Measurements from ENCODE around the gene TH.

The TH gene

GRCh38 chr11:2166091-2166851 lies 5.3 kb downstream of the TH start:
- TF ChIP-seq CTCF (IDR thresholded peaks at IDR 0.05; ENCODE audit: low read depth, low read length, missing control alignments): peak; percentile 60
- no peak overlapping the region for H3K4me3 ChIP-seq (ENCODE audit: low read depth, low read length)
- in situ Hi-C loops (cut with HindIII; ENCODE audit: low pct_ligation_motif_present, low sequenced_read_pairs): no loop called here
- no peaks in the 10 kb centered on the region for H3K36me3 ChIP-seq (replicated peaks)
- peaks cover 8% of the 10 kb centered on the region for H3K27me3 ChIP-seq (replicated peaks)
- H3K27ac ChIP-seq: no peak overlapping the region
- DNase-seq: no peak

GRCh38 chr11:2165571-2165970 lies 6.0 kb downstream of the TH start:
- Histone ChIP-seq H3K27me3 (replicated peaks) (peaks cover 8% of the 10 kb centered on the region), H3K36me3 (replicated peaks) (no peaks in the 10 kb centered on the region), H3K4me3 (ENCODE audit: low read depth, low read length) (no peak overlapping the region), H3K27ac (no peak overlapping the region)
- DNase-seq: no peak
- in situ Hi-C loops (cut with HindIII; ENCODE audit: low pct_ligation_motif_present, low sequenced_read_pairs): no loop called here
- TF ChIP-seq CTCF (IDR thresholded peaks at IDR 0.05; ENCODE audit: low read depth, low read length, missing control alignments): no peak

- no peaks in the 10 kb centered on the region for H3K36me3 ChIP-seq (replicated peaks)
- DNase-seq: no peak
- in situ Hi-C loops (cut with HindIII; ENCODE audit: low pct_ligation_motif_present, low sequenced_read_pairs): no loop called here
- no peak for TF ChIP-seq CTCF (IDR thresholded peaks at IDR 0.05; ENCODE audit: low read depth, low read length, missing control alignments)
- H3K27me3 ChIP-seq (replicated peaks): peaks cover 8% of the 10 kb centered on the region
- no peak overlapping the region for H3K27ac ChIP-seq
- H3K4me3 ChIP-seq (ENCODE audit: low read depth, low read length): no peak overlapping the region
These were observed 6.6 kb downstream of the TH start for GRCh38 chr11:2164861-2165555.

- Histone ChIP-seq H3K27me3 (replicated peaks) (peaks cover 9% of the 10 kb centered on the region), H3K36me3 (replicated peaks) (no peaks in the 10 kb centered on the region), H3K4me3 (ENCODE audit: low read depth, low read length) (no peak overlapping the region), H3K27ac (no peak overlapping the region)
- TF ChIP-seq CTCF (IDR thresholded peaks at IDR 0.05; ENCODE audit: low read depth, low read length, missing control alignments): no peak
- in situ Hi-C loops (cut with HindIII; ENCODE audit: low pct_ligation_motif_present, low sequenced_read_pairs): no loop called here
- DNase-seq: no peak
These were observed 7.5 kb downstream of the TH start for GRCh38 chr11:2164081-2164480.

GRCh38 chr11:2163428-2163978 lies 8.1 kb downstream of the TH start:
- Histone ChIP-seq H3K27me3 (replicated peaks) (peaks cover 9% of the 10 kb centered on the region), H3K4me3 (ENCODE audit: low read depth, low read length) (no peak overlapping the region), H3K27ac (no peak overlapping the region), H3K36me3 (replicated peaks) (no peaks in the 10 kb centered on the region)
- no peak for TF ChIP-seq CTCF (IDR thresholded peaks at IDR 0.05; ENCODE audit: low read depth, low read length, missing control alignments)
- DNase-seq: no peak
- in situ Hi-C loops (cut with HindIII; ENCODE audit: low pct_ligation_motif_present, low sequenced_read_pairs): no loop called here

Data from brain microvascular endothelial cell (primary cell).